GM10266 (cell line): Measurements from ENCODE around the gene ESRRB.
"Not testable (repeated sequence)": the region's sequence is repeated elsewhere in the genome, so short reads cannot be mapped to it uniquely, and the experiment has no call there.

Experiments
- DNase-seq: peaks from one replicate; pipeline ENCODE4 v3.0.0; 2012; ENCODE audit errors: extremely low spot score
- CTCF ChIP-seq: IDR thresholded peaks from 2 replicates; pipeline ENCODE4 v1.5.1; 2012; ENCODE audit warnings: mild to moderate bottlenecking, low read depth; ENCODE audit not compliant: control insufficient read depth, insufficient read depth; ENCODE audit errors: missing control alignments

ESRRB gene

DNA sequence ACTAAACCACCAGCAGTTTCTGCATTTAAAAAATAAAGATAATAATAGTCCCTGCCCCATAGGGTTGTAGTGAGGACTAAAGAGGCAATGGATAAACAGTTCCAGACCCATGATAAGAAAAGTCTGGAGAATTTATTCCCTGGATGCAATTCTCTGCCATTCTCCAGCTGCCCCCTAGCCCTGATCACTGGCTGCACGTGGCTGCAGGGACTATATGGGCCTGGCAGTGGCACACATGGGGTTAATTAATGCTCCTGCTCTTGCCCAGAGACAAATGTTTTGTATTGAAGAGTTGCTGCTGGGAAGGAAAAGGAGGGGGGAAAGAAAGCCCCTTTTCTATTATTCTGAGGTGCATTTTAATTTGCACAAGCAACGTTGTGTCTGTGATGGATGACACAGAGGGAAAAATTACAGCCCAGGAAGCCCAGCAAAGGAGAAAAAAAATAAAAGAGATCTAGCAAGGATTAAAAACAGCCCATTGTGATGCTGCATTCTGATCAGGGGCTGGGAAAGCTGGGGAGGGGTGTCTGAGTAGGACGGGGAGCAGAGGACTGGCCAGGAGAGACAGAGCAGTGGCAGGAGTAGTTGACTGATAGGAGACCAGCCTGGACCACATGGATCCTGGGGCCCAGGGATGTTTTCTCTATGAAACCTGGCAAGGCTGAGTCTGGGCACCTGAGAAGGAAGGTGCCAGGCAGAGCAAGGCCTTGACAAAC lies 149.3 kb downstream of the ESRRB start:
- no peak for TF ChIP-seq CTCF
- DNase-seq = no peak

- DNase-seq = no peak
Observed at GRCh38 chr14:76531085-76531484, 155.1 kb downstream of the ESRRB start.

GRCh38 chr14:76531821-76532318 lies 155.9 kb downstream of the ESRRB start:
- DNase-seq = no peak
- TF ChIP-seq CTCF = no peak

More at GRCh38 chr14:76531085-76531484, 155.1 kb downstream of the ESRRB start:
- TF ChIP-seq CTCF = no peak

DNA sequence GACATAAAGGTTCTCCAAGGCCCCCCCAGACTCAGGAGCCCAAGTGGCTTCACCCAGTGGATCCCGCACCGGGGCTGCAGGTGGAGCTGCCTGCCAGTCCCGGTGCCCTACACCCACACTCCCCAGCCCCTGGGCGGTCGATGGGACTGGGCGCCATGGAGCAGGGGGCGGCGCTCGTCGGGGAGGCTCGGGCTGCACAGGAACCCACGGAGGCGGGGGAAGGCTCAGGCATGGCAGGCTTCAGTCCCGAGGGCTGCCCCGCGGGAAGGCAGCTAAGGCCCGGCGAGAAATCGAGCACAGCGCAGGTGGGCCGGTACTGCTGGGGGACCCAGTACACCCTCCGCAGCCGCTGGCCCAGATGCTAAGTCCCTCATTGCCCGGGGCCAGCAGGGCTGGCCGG lies 160.7 kb downstream of the ESRRB start:
- not testable (repeated sequence) for DNase-seq

DNA sequence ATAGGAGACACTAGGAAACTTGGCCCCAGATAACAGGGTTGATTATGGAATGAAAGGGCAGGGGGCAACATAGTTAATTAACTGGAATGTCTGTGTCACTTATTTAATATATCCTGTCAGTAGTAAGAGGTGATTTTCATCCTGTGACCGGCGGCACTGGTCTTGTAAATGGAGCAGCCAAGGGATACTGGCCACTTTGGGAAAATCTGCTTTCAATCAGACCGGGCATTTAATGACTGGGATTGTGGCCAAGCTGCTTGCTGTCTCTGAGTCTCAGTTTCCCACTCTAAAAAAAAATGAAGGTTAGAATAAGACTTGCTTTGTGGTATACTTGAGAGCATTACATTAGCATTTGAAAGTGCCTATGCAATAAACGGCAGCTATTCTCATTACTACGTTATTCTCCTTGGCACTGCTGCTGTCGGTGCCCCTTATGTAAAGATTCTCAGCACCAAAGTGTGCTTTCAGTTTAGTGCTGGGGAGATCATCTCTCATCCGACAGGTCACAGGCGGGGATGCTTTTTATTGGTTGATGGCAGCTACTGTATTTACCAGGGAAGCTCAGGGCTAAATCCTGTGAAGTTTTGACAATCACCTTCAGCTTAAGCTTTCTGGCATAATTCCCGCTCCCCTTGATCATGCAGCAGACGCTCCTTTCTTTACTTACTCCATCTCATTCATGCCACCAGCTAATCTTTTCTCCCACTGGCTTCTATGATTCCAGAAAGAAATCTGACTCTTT lies 162.1 kb downstream of the ESRRB start:
- no peak for DNase-seq
- no peak for TF ChIP-seq CTCF

DNA sequence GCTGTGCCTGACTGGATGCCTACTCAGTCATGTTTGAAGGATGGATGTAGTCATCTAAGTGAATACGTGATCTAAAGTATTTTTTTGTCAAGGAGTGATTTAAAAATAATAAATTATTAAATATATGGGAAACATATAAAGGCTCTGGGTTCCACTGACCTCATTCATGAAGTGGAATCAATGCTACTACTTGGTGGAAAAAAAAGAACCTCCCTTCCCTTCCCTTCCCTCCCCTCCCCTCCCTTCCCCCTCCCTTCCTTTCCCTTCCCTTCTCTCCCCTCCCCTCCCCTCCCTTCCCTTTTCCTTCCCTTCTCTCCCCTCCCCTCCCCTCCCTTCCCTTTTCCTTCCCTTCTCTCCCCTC lies 162.7 kb downstream of the ESRRB start:
- TF ChIP-seq CTCF = no peak
- DNase-seq = no peak

DNA sequence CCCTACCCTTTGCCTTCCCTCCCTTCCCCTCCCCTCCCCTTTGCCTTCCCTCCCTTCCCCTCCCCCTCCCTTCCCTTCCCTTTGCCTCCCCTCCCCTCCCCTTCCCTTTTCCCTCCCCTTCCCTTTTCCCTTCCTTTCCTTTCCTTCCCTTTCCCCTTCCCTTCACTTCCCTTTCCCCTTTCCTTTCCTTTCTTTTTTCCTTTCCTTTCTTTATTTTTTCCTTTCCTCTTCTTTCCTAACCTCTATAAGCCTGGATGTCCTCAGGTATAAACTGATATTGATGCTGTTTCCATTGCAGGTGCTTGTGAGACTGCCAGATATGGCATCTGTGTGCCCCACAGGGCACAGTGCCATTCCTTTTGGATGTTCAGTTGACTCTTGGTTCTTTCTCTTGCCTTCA lies 163.2 kb downstream of the ESRRB start:
- no peak for TF ChIP-seq CTCF
- DNase-seq = no peak
